GM21447 (cell line): ENCODE measurements around the gene DPP8.
"Not testable (repeated sequence)": the region's sequence is repeated elsewhere in the genome, so short reads cannot be mapped to it uniquely, and the experiment has no call there.

Source experiments
- ATAC-seq: cut with Tn5 transposase; IDR thresholded peaks from one replicate; pipeline ENCODE4 v1.9.1; 2021; ENCODE audit not compliant: unreplicated experiment

The DPP8 gene

GRCh38 chr15:65406424-65407000 lies 111.0 kb downstream of the DPP8 start:
- ATAC-seq, result no peak

DNA sequence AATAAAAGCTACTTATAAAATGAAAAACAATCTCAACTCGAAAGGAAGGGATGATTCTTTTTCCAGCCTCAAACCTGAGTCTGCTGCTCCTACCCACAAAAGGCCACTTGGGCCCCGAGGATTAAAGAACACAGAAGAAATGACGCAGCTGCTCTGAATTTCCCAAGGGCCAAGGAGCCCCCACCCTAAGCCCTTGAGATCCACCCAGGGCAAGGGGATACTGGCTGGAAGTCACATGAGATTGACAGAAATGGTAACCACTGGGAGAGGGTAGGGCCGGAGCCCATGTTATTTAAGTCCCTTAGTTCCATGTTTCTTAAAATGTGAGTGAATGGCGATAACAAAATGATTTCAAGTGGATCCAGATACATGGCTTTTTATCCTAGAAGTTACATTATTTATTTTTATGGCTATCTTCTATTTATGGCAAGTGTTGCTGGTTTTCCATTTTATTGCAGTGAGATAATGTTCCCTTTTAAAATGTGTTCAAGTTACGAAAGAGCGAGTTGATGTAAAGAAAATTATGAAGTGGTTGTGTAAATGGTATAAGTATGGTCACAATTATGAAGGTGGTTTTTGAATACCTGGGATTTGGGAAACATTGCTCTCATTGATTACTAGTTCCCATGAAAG lies 111.6 kb downstream of the DPP8 start:
- no peak for ATAC-seq

- ATAC-seq, result no peak
Measured at GRCh38 chr15:65404186-65404872, 113.2 kb downstream of the DPP8 start.

GRCh38 chr15:65402961-65403360 lies 114.5 kb downstream of the DPP8 start:
- ATAC-seq, result no peak

- no peak for ATAC-seq
Measured at GRCh38 chr15:65401611-65402240, 115.8 kb downstream of the DPP8 start.

DNA sequence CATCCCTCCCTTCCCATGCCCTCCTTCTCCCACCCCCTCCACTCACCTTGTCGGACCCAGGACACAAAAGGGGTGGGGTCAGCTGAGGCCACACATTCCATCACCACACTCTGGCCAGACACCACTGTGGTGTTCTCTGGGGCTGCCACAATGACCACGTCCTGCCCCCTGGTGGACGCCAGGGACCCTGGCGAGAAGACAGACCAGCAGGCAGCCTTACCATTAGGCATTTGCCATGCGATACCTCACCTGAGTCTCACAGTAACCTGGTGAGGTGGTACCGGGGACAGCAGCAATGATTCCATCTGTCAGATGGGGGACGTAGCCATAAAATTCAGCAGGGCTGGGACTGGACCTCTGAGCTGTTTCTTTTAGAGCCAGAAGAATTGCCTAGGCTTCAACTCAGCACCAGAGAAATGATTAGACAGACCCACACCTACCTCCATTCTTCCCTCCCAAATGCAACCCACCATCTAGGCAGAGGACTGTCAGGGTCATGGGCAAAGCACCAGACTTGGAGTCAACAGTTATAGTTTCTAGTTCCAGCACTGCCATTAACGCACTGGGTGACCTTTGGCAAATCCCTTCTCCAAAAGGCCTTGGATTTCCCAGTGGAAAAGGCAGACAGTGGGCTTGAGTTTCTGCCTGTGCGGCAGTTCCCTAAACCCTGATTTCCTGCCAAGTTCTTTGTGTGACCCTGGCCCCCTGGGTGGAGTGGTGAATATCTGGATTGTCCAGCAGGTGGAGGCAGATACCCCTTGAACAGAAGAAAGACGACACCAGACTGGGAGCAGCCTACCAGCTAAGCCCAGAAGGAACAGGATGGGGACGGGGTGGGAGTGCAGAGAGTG lies 116.5 kb downstream of the DPP8 start:
- ATAC-seq, result no peak

DNA sequence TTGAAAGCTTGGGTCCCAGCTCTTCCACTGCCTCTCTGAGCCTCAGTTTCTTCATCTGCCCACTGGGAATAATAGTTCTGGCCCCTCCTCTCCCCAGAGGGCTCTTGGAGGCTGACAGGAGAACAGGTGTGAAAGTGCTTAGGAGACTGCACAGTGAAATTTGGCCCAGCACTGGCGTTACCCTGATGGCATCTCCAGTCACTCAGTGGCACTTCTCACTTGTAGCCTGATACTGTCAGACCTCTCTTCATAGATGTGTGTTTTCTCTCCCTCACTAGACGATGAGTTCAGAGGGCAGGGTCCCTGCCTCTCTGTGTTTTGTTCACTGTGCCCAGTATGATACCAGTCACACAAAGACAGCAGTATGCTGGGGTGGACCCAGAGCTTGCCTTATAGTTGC lies 117.5 kb downstream of the DPP8 start:
- ATAC-seq, result no peak

- no peak for ATAC-seq
Measured at GRCh38 chr15:65399001-65399706, 118.3 kb downstream of the DPP8 start.

GRCh38 chr15:65398486-65398885 lies 119.0 kb downstream of the DPP8 start:
- not testable (repeated sequence) for ATAC-seq

GRCh38 chr15:65396965-65397317 lies 120.5 kb downstream of the DPP8 start:
- no peak for ATAC-seq

DNA sequence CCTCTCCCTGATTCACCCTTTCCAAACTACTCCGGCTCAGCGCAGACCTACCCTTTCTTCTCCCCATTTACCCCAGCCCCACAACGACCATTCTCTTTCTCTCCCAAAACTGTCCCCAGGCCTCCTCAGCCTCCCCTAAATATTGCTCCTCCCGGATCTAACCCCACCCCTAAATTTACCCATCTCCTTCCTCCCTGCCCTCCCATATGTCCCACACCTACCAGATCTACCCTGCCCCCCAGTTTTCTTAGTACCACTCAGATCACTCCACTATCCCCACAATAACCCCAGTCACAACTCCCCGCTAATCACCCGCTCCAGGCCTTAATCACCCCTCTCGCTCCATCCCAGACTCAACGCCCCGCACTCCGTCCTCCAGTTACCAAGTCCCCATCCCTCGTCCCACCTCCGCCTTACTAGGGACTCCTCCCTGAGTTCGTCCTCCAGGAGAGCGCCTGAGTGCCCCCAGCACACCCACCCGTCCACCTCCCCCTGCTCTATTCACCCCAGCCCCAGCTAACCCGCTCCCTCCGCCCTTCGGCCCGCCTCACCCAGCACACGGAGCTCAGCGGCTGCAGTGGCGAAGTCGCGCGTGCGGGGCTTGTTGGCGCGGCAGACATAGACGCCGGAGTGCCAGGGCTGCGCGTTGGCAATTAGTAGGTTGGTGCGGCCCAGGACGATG lies 121.1 kb downstream of the DPP8 start:
- ATAC-seq, result no peak

GRCh38 chr15:65395567-65396202 lies 121.8 kb downstream of the DPP8 start:
- ATAC-seq, result no peak

DNA sequence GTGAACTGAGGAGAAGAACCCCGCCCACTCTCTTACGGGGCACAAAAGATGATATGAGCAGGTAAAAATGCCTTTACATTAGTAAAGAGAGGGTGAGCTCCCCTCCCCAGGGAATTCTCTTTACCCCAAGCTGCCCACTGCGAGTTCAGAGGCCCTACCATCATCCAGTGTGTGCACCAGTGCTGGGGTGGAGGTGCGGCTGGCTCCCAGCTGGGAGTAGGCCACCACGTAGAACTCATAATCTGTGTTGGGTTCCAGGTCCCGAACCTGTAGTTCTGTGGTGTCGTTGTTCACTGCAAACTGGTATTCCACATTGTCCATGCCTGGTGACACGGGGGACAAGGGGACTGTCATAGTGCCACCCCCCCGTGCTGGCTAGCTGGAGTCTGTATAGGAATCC lies 122.6 kb downstream of the DPP8 start:
- no peak for ATAC-seq

GRCh38 chr15:65394280-65394789 lies 123.2 kb downstream of the DPP8 start:
- no peak for ATAC-seq

DNA sequence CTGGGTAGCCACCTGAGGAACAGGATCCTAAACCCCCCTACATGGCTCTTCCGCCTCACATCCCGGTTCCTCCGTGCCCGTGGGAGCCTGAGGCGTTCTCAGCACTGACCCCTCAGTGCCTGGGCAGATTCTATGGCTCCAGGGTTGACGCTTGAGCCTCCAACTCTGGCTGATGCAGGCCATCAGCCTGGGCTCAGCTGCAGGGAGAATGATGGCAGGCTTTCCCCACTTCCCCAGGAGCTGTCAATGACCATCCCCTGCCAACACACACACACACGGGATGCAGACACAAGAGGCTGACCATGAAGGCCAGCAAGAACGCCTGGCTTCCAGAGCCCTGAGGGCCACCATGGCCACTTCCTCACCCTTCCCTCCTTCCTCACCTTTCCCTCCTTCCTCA lies 123.9 kb downstream of the DPP8 start:
- ATAC-seq, result no peak

- no peak for ATAC-seq
Measured at GRCh38 chr15:65393091-65393490, 124.4 kb downstream of the DPP8 start.
